K562 (cell line): ENCODE measurements around the gene SLC31A1. TPM values are rescaled to one million over a fixed set of nuclear protein-coding genes. Genes with fewer than 3 reads are reported as not detected.

ENCODE experiments used
- CBFA2T2 ChIP-seq: fragments of 450-650 bp; conservative IDR thresholded peaks from 2 replicates; pipeline ENCODE4 v1.6.1; 2017; ENCODE audit warnings: mild to moderate bottlenecking
- CBFA2T3 ChIP-seq: fragments of 450-650 bp; IDR thresholded peaks from 2 replicates; pipeline ENCODE4 v1.6.1; 2017
- DPF2 ChIP-seq: fragments of 450-650 bp; IDR thresholded peaks from 2 replicates; pipeline ENCODE4 v1.6.1; 2016
- HNRNPL ChIP-seq: fragments of 200-400 bp; formaldehyde crosslinking; IDR thresholded peaks from 2 replicates; pipeline ENCODE4 v1.6.1; 2017; ENCODE audit warnings: low read depth, mild to moderate bottlenecking, low read length
- NCOR1 ChIP-seq: fragments of 450-650 bp; IDR thresholded peaks from 2 replicates; pipeline ENCODE4 v1.6.1; 2016; ENCODE audit warnings: mild to moderate bottlenecking, moderate library complexity
- NFIC ChIP-seq: fragments of 450-650 bp; IDR thresholded peaks from 2 replicates; pipeline ENCODE4 v1.6.1; 2017; ENCODE audit warnings: mild to moderate bottlenecking, inconsistent platforms
- NFXL1 ChIP-seq: fragments of 450-650 bp; formaldehyde crosslinking; IDR thresholded peaks from 2 replicates; pipeline ENCODE4 v1.4.0; 2021; ENCODE audit warnings: mild to moderate bottlenecking
- RBM15 ChIP-seq: fragments of 200-400 bp; formaldehyde crosslinking; IDR thresholded peaks from 2 replicates; pipeline ENCODE4 v1.6.1; 2018; ENCODE audit warnings: mild to moderate bottlenecking, low read length, moderate library complexity; ENCODE audit not compliant: insufficient read depth
- TFAM ChIP-seq: fragments of 250-450 bp; sonication (Bioruptor Pico); conservative IDR thresholded peaks from 2 replicates; pipeline ENCODE4 v1.5.0; 2021; ENCODE audit warnings: mild to moderate bottlenecking, moderate library complexity
- THRAP3 ChIP-seq: fragments of 450-650 bp; IDR thresholded peaks from 2 replicates; pipeline ENCODE4 v1.6.1; 2016; ENCODE audit warnings: mild to moderate bottlenecking, inconsistent platforms, borderline replicate concordance
- ZEB2 ChIP-seq: fragments of 450-650 bp; IDR thresholded peaks from 2 replicates; pipeline ENCODE4 v1.6.1; 2016
- ZFP30 ChIP-seq: fragments of 250-450 bp; sonication (Bioruptor Pico); IDR thresholded peaks from 2 replicates; pipeline ENCODE4 v1.8.0; 2022; ENCODE audit warnings: moderate library complexity, mild to moderate bottlenecking, inconsistent platforms, borderline replicate concordance
- ZNF253 ChIP-seq: fragments of 250-450 bp; sonication (Bioruptor Pico); conservative IDR thresholded peaks from 2 replicates; pipeline ENCODE4 v1.6.1; 2021; ENCODE audit warnings: mild to moderate bottlenecking
- ZNF384 ChIP-seq: IDR thresholded peaks from 2 replicates; pipeline ENCODE4 v1.6.1; 2012; ENCODE audit warnings: low read depth, low read length, improper control_type of control experiment
- ZNF740 ChIP-seq, 3 experiments: fragments of 200-800 bp in 1 of 3; sonication (Bioruptor generic) in 1 of 3; sonication (generic) in 1 of 3; formaldehyde crosslinking in 1 of 3; IDR thresholded peaks; 2 replicates each; pipeline versions ENCODE4 v1.6.1 to v1.8.0; 2016 to 2022; ENCODE audit warnings: mild to moderate bottlenecking in 2 of 3, missing compliant biosample characterization in 2 of 3, missing genetic modification characterization in 2 of 3, missing genetic modification reagents in 1 of 3
- polyA plus RNA-seq, 8 experiments: library from polyadenylated mRNA; depleted of rRNA in 4 of 8; stranded (reverse) in 5 of 8; unstranded in 3 of 8; fragments of >200 nt; fragmentation: Nextera tagmentation in 2 of 8; fragmentation: Illumina TruSeq in 1 of 8; extraction: Ambion mirVana in 2 of 8; extraction: Trizol in 1 of 8; gene quantifications; 2 replicates each; pipeline versions ENCODE4 v1.2.1 to v1.2.3, GENCODE V29; 2011 to 2014; ENCODE audit warnings: inconsistent platforms in 1 of 8, missing spikeins in 1 of 8
- total RNA-seq, 7 experiments: library from RNA; depleted of rRNA in 6 of 7; stranded (reverse); fragments of >200 nt in 6 of 7; fragmentation: Illumina TruSeq in 2 of 7; extraction: Trizol in 2 of 7; gene quantifications; 2 replicates each; pipeline versions ENCODE4 v1.2.1 to v1.2.3, GENCODE V29; 2011 to 2021; ENCODE audit warnings: low replicate concordance in 1 of 7

SLC31A1 gene
- total and polyA plus RNA-seq, 9 of the 15 experiments (the other 6 are each of a cell fraction or from before 2014, with no cell fraction given): 15.4 to 40.7 (median 25.9) TPM

DNA sequence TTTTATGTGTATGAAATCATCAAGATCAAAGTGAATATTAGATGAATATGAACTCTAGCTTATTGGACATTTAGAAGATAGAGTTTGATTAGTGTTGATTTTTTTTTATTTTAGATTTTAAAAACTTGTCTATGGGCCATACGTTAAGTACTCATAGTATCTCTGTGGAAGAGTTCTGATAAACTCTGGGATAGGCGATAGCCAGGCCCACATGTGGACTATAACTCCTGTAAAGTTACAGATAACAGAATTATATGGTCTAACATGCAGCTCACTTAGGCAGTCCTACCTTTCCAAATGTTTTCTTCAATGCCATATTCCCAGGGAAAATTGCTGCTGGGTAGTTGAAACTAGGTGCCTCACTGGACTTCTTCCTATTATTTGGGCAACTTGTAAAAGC, 10.4 kb downstream of the SLC31A1 start (continued):
- TF ChIP-seq NFIC: 0 out of 2 replicates have a peak, but pooled peaks have one; percentile 7
- TF ChIP-seq ZFP30 (CRISPR knock-in tag): no peak
- no peak for TF ChIP-seq TFAM (CRISPR knock-in tag)
- 0 out of 2 replicates have a peak, but pooled peaks have one; percentile 25 for TF ChIP-seq DPF2
- TF ChIP-seq CBFA2T3: peak; percentile 84
- TF ChIP-seq ZNF253: no peak
- TF ChIP-seq THRAP3: no peak
- TF ChIP-seq NCOR1: peak; percentile 67
- TF ChIP-seq HNRNPL: no peak
- TF ChIP-seq ZNF384: no peak
- no peak for TF ChIP-seq RBM15
- TF ChIP-seq NFXL1 (CRISPR knock-in tag): no peak
- TF ChIP-seq CBFA2T2: peak; percentile 69
- TF ChIP-seq ZNF740 (CRISPR knock-in tag; IDR thresholded peaks at IDR 0.05): no peak
- TF ChIP-seq ZNF740 (tag; IDR thresholded peaks at IDR 0.05): no peak
- TF ChIP-seq ZEB2: no peak
